DOHH2 (cell line): Measurements from ENCODE around the gene TMEM176B.

ENCODE experiments used
- EZH2phosphoT487 ChIP-seq: fragments of 200-600 bp; sonication (generic); IDR thresholded peaks from 2 replicates; pipeline ENCODE4 v1.6.1; 2017; ENCODE audit warnings: borderline replicate concordance, mild to moderate bottlenecking, antibody characterized with exemption, low read length, moderate library complexity, mixed read lengths
- TF ChIP-seq, protein P1 (sequence below): fragments of 200-600 bp; sonication (generic); IDR thresholded peaks from one replicate; pipeline ENCODE4 v1.5.1; 2014; ENCODE audit warnings: antibody characterized with exemption, mild to moderate bottlenecking, low read depth, low read length; ENCODE audit not compliant: poor library complexity, severe bottlenecking

DNA sequence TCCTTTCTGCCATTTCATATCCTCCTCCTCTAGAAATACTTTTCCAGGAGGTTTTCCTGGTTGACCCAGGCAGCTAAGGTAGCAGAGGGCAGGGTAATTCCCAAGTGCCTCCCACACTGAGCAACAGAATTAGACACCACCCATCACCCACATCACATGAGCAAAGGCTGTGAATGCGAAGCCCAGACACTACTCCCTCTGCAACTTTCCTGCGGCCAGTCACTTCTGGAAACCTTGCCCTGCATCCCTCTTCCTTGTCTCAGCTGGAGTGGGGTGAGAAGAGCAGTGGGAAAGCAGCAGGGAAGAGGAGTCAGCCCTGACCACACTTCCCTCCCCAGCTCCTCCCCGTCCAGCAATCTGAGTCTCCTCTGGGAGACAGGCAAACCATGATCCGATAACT lies 15.2 kb downstream of the TMEM176B start:
- TF ChIP-seq, protein P1, sequence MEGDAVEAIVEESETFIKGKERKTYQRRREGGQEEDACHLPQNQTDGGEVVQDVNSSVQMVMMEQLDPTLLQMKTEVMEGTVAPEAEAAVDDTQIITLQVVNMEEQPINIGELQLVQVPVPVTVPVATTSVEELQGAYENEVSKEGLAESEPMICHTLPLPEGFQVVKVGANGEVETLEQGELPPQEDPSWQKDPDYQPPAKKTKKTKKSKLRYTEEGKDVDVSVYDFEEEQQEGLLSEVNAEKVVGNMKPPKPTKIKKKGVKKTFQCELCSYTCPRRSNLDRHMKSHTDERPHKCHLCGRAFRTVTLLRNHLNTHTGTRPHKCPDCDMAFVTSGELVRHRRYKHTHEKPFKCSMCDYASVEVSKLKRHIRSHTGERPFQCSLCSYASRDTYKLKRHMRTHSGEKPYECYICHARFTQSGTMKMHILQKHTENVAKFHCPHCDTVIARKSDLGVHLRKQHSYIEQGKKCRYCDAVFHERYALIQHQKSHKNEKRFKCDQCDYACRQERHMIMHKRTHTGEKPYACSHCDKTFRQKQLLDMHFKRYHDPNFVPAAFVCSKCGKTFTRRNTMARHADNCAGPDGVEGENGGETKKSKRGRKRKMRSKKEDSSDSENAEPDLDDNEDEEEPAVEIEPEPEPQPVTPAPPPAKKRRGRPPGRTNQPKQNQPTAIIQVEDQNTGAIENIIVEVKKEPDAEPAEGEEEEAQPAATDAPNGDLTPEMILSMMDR, result no peak
- TF ChIP-seq EZH2phosphoT487, result no peak
